Measurements from ENCODE around the gene RCSD1.

GRCh38 chr1:167672831-167673230, 42.8 kb downstream of the RCSD1 start:
- TF ChIP-seq CTCF (IDR thresholded peaks at IDR 0.05; ENCODE audit: insufficient read depth, low read length) (no peak), POLR2AphosphoS5 (IDR thresholded peaks at IDR 0.05; ENCODE audit: low read depth) (no peak), SPI1 (IDR thresholded peaks at IDR 0.05; ENCODE audit: borderline replicate concordance, low read depth) (no peak), GABPA (IDR thresholded peaks at IDR 0.05; ENCODE audit: low read depth) (no peak)
